Neuronal stem cell (in vitro differentiated cells): ENCODE results near the gene SHISA8.

Experiments used
- DNase-seq: peaks from one replicate; pipeline ENCODE4 v3.0.0-alpha.2; 2013; ENCODE audit warnings: low spot score
- H2AFZ ChIP-seq: one replicate; pipeline ENCODE4 v1.6.1; 2013; ENCODE audit warnings: mild to moderate bottlenecking, low read length, inconsistent platforms
- H2AK5ac ChIP-seq: 2 replicates; pipeline ENCODE4 v1.6.1; 2013; ENCODE audit warnings: low read depth, mild to moderate bottlenecking, inconsistent platforms, low read length, moderate library complexity, mixed read lengths
- H2BK120ac ChIP-seq: 2 replicates; pipeline ENCODE4 v1.6.1; 2013; ENCODE audit warnings: low read depth, mild to moderate bottlenecking, inconsistent platforms, low read length, moderate library complexity, mixed read lengths
- H2BK12ac ChIP-seq: one replicate; pipeline ENCODE4 v1.6.1; 2013; ENCODE audit warnings: low read length, inconsistent platforms
- H2BK15ac ChIP-seq: 2 replicates; pipeline ENCODE4 v1.6.1; 2013; ENCODE audit warnings: mild to moderate bottlenecking, low read length, inconsistent platforms, mixed read lengths
- H2BK5ac ChIP-seq: one replicate; pipeline ENCODE4 v1.6.1; 2013; ENCODE audit warnings: inconsistent platforms, mild to moderate bottlenecking, low read length, moderate library complexity
- H3K14ac ChIP-seq: one replicate; pipeline ENCODE4 v1.6.1; 2013; ENCODE audit warnings: low read length, inconsistent platforms
- H3K18ac ChIP-seq: 2 replicates; pipeline ENCODE4 v1.6.1; 2013; ENCODE audit warnings: low read length, inconsistent platforms
- H3K23ac ChIP-seq: 2 replicates; pipeline ENCODE4 v1.6.1; 2013; ENCODE audit warnings: low read depth, mild to moderate bottlenecking, mixed read lengths, low read length, inconsistent platforms; ENCODE audit not compliant: poor library complexity
- H3K27ac ChIP-seq: replicated peaks from 3 replicates; pipeline ENCODE4 v1.5.1; 2013; ENCODE audit warnings: low read length, inconsistent platforms
- H3K27me3 ChIP-seq, 3 experiments: 2 replicates each; pipeline ENCODE4 v1.6.1; 2013; ENCODE audit warnings: low read length in 3 of 3, mild to moderate bottlenecking in 2 of 3, inconsistent platforms in 1 of 3, low read depth in 1 of 3, mixed read lengths in 1 of 3, moderate library complexity in 1 of 3; ENCODE audit not compliant: control insufficient read depth in 3 of 3, insufficient read depth in 3 of 3
- H3K36me3 ChIP-seq, 2 donors: replicated peaks in 1 of 2; 2 replicates each; pipeline ENCODE4 v1.6.1; 2013; ENCODE audit warnings: low read length in 2 of 2; ENCODE audit not compliant: control insufficient read depth in 2 of 2, insufficient read depth in 2 of 2
- H3K4ac ChIP-seq: 2 replicates; pipeline ENCODE4 v1.6.1; 2013; ENCODE audit warnings: inconsistent platforms, mild to moderate bottlenecking, low read length, moderate library complexity
- H3K4me1 ChIP-seq, 2 donors: 1 replicate in 1 of 2; 2 replicates in 1 of 2; pipeline ENCODE4 v1.6.1; 2013; ENCODE audit warnings: low read length in 2 of 2, low read depth in 1 of 2; ENCODE audit not compliant: control insufficient read depth in 2 of 2, insufficient read depth in 1 of 2
- H3K4me2 ChIP-seq: one replicate; pipeline ENCODE4 v1.6.1; 2013; ENCODE audit warnings: mild to moderate bottlenecking, low read length, inconsistent platforms; ENCODE audit not compliant: insufficient read depth, poor library complexity, severe bottlenecking
- H3K4me3 ChIP-seq, 2 donors: 2 replicates each; pipeline ENCODE4 v1.5.1; 2013; ENCODE audit warnings: low read length in 2 of 2, mild to moderate bottlenecking in 2 of 2, inconsistent platforms in 1 of 2, moderate library complexity in 1 of 2
- H3K79me1 ChIP-seq: one replicate; pipeline ENCODE4 v1.6.1; 2013; ENCODE audit warnings: low read depth, mild to moderate bottlenecking, inconsistent platforms, low read length, moderate library complexity
- H3K9ac ChIP-seq: one replicate; pipeline ENCODE4 v1.6.1; 2013; ENCODE audit warnings: mild to moderate bottlenecking, low read depth, low read length, inconsistent platforms; ENCODE audit not compliant: poor library complexity
- H3K9me3 ChIP-seq, 2 donors: replicated peaks in 1 of 2; 2 replicates each; pipeline versions ENCODE3 to v1.6.1; 2013; ENCODE audit warnings: low read length in 2 of 2, mild to moderate bottlenecking in 2 of 2, inconsistent platforms in 1 of 2, low read depth in 1 of 2, mixed read lengths in 1 of 2, moderate library complexity in 1 of 2; ENCODE audit not compliant: control insufficient read depth in 2 of 2, insufficient read depth in 1 of 2
- H4K8ac ChIP-seq: one replicate; pipeline ENCODE4 v1.6.1; 2013; ENCODE audit warnings: low read depth, mild to moderate bottlenecking, inconsistent platforms, low read length, moderate library complexity
- H4K91ac ChIP-seq: one replicate; pipeline ENCODE4 v1.6.1; 2013; ENCODE audit warnings: low read length, low read depth, mild to moderate bottlenecking, inconsistent platforms; ENCODE audit not compliant: poor library complexity
- WGBS, 2 donors: extraction: QIAGEN DNeasy Blood & Tissue Kit; methylation state at CpG; one replicate each; pipeline ENCODE4 v1.1.7; 2013; ENCODE audit warnings: missing lambda C conversion rate in 2 of 2, mixed read lengths in 1 of 2; ENCODE audit not compliant: insufficient read length in 2 of 2, insufficient replicate concordance in 1 of 2; ENCODE audit errors: extremely low coverage in 2 of 2; 5-methylcytosine and 5-hydroxymethylcytosine counted together

The SHISA8 gene

DNA sequence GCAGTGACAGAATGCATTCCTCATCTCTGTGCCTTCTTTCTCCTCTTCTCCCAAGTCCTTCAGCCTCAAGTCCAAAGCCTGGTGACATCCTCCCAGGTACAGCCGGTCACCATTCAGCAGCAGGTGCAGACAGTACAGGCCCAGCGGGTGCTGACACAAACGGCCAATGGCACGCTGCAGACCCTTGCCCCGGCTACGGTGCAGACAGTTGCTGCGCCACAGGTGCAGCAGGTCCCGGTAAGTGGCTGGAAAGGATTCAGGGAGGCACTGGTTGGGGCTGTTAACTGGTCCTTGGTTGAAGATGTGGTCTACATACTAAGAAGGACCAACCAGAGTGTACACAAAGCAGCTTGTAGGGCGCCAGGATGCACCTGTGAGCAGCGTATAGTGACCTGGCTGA is 46.3 kb downstream of the SHISA8 start:
- no CpG with 5 or more reads among the region's 10 CpGs for WGBS, 2 donors
- H2BK15ac ChIP-seq: no peak overlapping the region
- no peak overlapping the region for H2AK5ac ChIP-seq
- H3K27me3 ChIP-seq: no peaks in the 10 kb centered on the region
- H3K23ac ChIP-seq: peak overlapping the region; percentile 80
- H3K27ac ChIP-seq: no peak overlapping the region
- peaks cover 0 to 3% of the 10 kb centered on the region in 2 donors for H3K9me3 ChIP-seq
- no peak overlapping the region for H3K14ac ChIP-seq
- H3K36me3 ChIP-seq: peaks cover 43 to 89% of the 10 kb centered on the region in 2 donors
- H2BK5ac ChIP-seq: peak overlapping the region; percentile 75
- no peaks in the 10 kb centered on the region for H3K4me1 ChIP-seq
- H3K9ac ChIP-seq: no peak overlapping the region
- H4K91ac ChIP-seq: no peak overlapping the region
- H3K4me2 ChIP-seq: no peak overlapping the region
- H3K4me3 ChIP-seq: no peak overlapping the region
- H2BK120ac ChIP-seq: no peak overlapping the region
- DNase-seq: no peak
- H3K18ac ChIP-seq: no peak overlapping the region
- no peak overlapping the region for H2AFZ ChIP-seq
- no peak overlapping the region for H2BK12ac ChIP-seq
- no peak overlapping the region for H4K8ac ChIP-seq
- peaks cover 19% of the 10 kb centered on the region for H3K79me1 ChIP-seq
- H3K4ac ChIP-seq: no peak overlapping the region

DNA sequence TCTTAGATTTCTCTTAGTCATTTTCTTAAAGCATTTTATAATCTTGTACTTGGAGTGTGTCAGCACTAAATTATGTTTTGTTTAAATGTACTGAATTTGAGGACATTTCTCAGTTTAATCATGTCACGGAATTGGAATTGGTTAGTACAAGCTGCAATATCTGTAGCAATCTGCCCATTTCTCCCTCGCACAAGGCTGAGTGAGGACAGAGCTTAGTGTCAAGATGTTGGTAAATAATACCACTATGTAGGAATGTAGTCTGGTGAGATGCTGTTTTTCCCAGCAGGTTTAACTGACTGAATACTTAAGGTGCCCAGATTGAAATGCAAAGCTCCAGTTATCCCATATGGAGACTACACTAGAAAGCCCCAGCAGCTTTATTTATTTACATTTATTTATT is 51.4 kb downstream of the SHISA8 start:
- no peak overlapping the region for H3K18ac ChIP-seq
- no peak overlapping the region for H2AK5ac ChIP-seq
- no peak overlapping the region for H2BK12ac ChIP-seq
- H3K4me3 ChIP-seq: no peak overlapping the region
- no peak overlapping the region for H3K27ac ChIP-seq
- H3K14ac ChIP-seq: no peak overlapping the region
- no peak overlapping the region for H3K23ac ChIP-seq
- H4K91ac ChIP-seq: no peak overlapping the region
- H3K9ac ChIP-seq: no peak overlapping the region
- H4K8ac ChIP-seq: no peak overlapping the region
- H2BK5ac ChIP-seq: no peak overlapping the region
- H3K4me1 ChIP-seq: no peaks in the 10 kb centered on the region
- no peaks in the 10 kb centered on the region for H3K9me3 ChIP-seq
- H3K36me3 ChIP-seq: peaks cover 24 to 74% of the 10 kb centered on the region in 2 donors
- no peak overlapping the region for H3K4me2 ChIP-seq
- no CpG with 5 or more reads among the region's 2 CpGs for WGBS, 2 donors
- no peak overlapping the region for H2BK120ac ChIP-seq
- no peak overlapping the region for H3K4ac ChIP-seq
- DNase-seq: no peak
- no peaks in the 10 kb centered on the region for H3K27me3 ChIP-seq
- H2BK15ac ChIP-seq: no peak overlapping the region
- H2AFZ ChIP-seq: no peak overlapping the region
- H3K79me1 ChIP-seq: peaks cover 13% of the 10 kb centered on the region

DNA sequence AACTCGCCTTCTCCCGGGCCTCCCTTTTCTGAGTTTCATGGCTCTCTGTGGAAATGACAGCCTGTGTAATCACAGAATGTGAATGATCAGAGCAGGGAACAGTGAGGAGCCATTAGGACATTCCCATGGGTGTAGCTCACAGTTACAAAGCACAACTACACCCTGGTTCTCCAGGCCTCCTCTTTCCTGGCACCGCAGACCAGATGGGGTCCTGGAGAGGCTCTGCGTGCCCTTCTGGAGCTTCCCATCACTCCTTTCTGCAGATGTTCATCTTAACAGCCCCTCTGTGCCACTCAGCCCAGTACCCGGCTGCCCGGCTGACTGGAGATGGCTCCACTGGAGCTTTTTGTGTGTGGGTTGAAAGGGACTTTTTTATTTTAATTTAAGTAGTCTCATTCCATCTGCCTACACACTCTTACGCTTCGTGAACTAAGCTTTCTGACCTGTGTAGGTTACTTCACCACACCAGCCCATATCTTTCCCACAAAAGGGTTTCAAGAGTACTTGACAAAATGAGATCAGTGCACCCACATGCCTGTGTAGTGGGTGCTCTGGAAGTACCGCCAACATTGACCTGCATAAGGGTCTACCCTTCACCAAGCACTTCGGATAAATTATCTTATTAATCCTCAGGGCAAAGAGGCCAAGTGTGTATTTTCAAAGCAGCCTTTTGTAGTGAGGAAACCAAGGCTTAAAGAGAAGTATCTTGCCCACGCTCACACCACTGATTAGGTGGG is 52.2 kb downstream of the SHISA8 start:
- Histone ChIP-seq H2BK120ac (no peak overlapping the region), H2BK15ac (no peak overlapping the region), H3K9ac (no peak overlapping the region), H3K4me3 (no peak overlapping the region), H3K27ac (no peak overlapping the region), H3K14ac (no peak overlapping the region), H2BK12ac (no peak overlapping the region), H3K4ac (no peak overlapping the region), H4K91ac (no peak overlapping the region), H3K23ac (no peak overlapping the region), H3K27me3 (no peaks in the 10 kb centered on the region), H3K79me1 (peaks cover 11% of the 10 kb centered on the region), H3K9me3 (no peaks in the 10 kb centered on the region), H3K4me2 (no peak overlapping the region), H3K4me1 (no peaks in the 10 kb centered on the region), H2AK5ac (no peak overlapping the region), H4K8ac (no peak overlapping the region), H2BK5ac (no peak overlapping the region), H3K18ac (no peak overlapping the region), H2AFZ (no peak overlapping the region), H3K36me3 (peaks cover 17 to 74% of the 10 kb centered on the region in 2 donors)
- no peak for DNase-seq
- WGBS, 2 donors: no CpG with 5 or more reads among the region's 11 CpGs

DNA sequence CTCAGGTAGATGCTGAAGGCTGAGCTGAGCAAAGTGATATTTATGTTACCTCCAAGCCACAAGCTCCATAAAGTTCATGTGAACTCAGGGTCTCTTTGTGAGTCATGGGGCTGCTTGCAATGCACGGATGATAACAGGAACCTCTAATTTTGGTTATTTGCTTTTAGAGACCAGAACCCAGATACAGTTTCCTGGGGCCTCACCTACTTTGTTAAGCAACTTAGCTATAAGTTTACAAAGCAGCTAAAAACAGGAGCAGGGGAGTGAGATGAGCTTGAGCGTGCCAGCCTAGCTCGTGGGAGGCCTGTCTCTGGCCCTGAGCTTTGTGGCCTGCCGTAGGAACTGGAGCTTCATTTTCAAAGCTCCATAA is 52.7 kb downstream of the SHISA8 start:
- WGBS, 2 donors: no CpG with 5 or more reads among the region's 4 CpGs
- Histone ChIP-seq H3K18ac (no peak overlapping the region), H3K27ac (no peak overlapping the region), H3K79me1 (peaks cover 11% of the 10 kb centered on the region), H2BK120ac (no peak overlapping the region), H4K91ac (no peak overlapping the region), H3K4me1 (peaks cover 0 to 1% of the 10 kb centered on the region in 2 donors), H2AK5ac (no peak overlapping the region), H3K9ac (no peak overlapping the region), H2AFZ (no peak overlapping the region), H3K36me3 (peaks cover 15 to 76% of the 10 kb centered on the region in 2 donors), H2BK5ac (no peak overlapping the region), H3K9me3 (no peaks in the 10 kb centered on the region), H3K27me3 (no peaks in the 10 kb centered on the region), H4K8ac (no peak overlapping the region), H3K4me2 (no peak overlapping the region), H2BK15ac (no peak overlapping the region), H3K4ac (no peak overlapping the region), H2BK12ac (no peak overlapping the region), H3K4me3 (no peak overlapping the region), H3K23ac (no peak overlapping the region), H3K14ac (no peak overlapping the region)
- no peak for DNase-seq
